Type B pancreatic cell (in vitro differentiated cells): Measurements from ENCODE around the gene NDUFC1. TPM values are rescaled to one million over a fixed set of nuclear protein-coding genes. Genes with fewer than 3 reads are reported as not detected.

Experiments used
- DNase-seq: peaks from one replicate; pipeline ENCODE4 v3.0.0; 2021; ENCODE audit warnings: mixed read lengths; ENCODE audit not compliant: unreplicated experiment; ENCODE audit errors: extremely low spot score
- H3K27ac Mint-ChIP-seq: 2 replicates; pipeline ENCODE4 v1.8.0; 2021; ENCODE audit warnings: mild to moderate bottlenecking, mixed read lengths
- H3K27me3 Mint-ChIP-seq: 2 replicates; pipeline ENCODE4 v1.8.0; 2021; ENCODE audit warnings: mixed read lengths
- H3K36me3 Mint-ChIP-seq: 2 replicates; pipeline ENCODE4 v1.8.0; 2021; ENCODE audit warnings: mixed read lengths
- H3K4me1 Mint-ChIP-seq: one replicate; pipeline ENCODE4 v1.8.0; 2021; ENCODE audit warnings: mixed read lengths; ENCODE audit not compliant: unreplicated experiment
- H3K4me3 Mint-ChIP-seq: 2 replicates; pipeline ENCODE4 v1.8.0; 2021; ENCODE audit warnings: mild to moderate bottlenecking, mixed read lengths
- H3K9me3 Mint-ChIP-seq: 2 replicates; pipeline ENCODE4 v1.8.0; 2021; ENCODE audit warnings: mixed read lengths
- CTCF ChIP-seq: fragments of 200-600 bp; sonication (generic); conservative IDR thresholded peaks from 2 replicates; pipeline ENCODE4 v1.5.0; 2021; ENCODE audit warnings: antibody characterized with exemption, mild to moderate bottlenecking
- long read RNA-seq: library from polyadenylated mRNA; unstranded; transcript quantifications from one replicate; pipeline ENCODE4 v2.0.0, GENCODE V29; 2020
- total RNA-seq: library from RNA; stranded (reverse); gene quantifications from 2 replicates; pipeline ENCODE4 v1.2.1, GENCODE V29; 2021; ENCODE audit warnings: low replicate concordance

NDUFC1 gene
- total RNA-seq, result 47.2 and 56.1 TPM in 2 replicates
- long read RNA-seq, transcript NDUFC1-209 (5 exons, 1,198 nt), result major isoform, 15 of 47 reads
- long read RNA-seq, partial matches to known transcripts, result 22 of 47 reads
- long read RNA-seq, other reads (novel, unspliced or antisense), result 4 of 47 reads

- H3K9me3 Mint-ChIP-seq, result no peaks in the 10 kb centered on the region
- peak; percentile 64 for TF ChIP-seq CTCF
- H3K4me1 Mint-ChIP-seq, result peaks cover 16% of the 10 kb centered on the region
- H3K27ac Mint-ChIP-seq, result peak within 1 kb of the TSS; percentile 100
- peak within 1 kb of the TSS; percentile 100 for H3K4me3 Mint-ChIP-seq
- peaks cover 19% of the 10 kb centered on the region for H3K36me3 Mint-ChIP-seq
- peak; percentile 72 for DNase-seq
- no peaks in the 10 kb centered on the region for H3K27me3 Mint-ChIP-seq
These were observed at the start of gene NDUFC1 for GRCh38 chr4:139301821-139302611. Gene NDUFC1, minus strand, starts transcription at chr4:139302477. Its CDS starts 6,679 bp downstream, at chr4:139295798.

- Mint-ChIP-seq H3K9me3 (no peaks in the 10 kb centered on the region), H3K4me1 (no peaks in the 10 kb centered on the region), H3K27me3 (no peaks in the 10 kb centered on the region), H3K4me3 (no peak overlapping the region), H3K27ac (no peak overlapping the region), H3K36me3 (peaks cover 25% of the 10 kb centered on the region)
- no peak for TF ChIP-seq CTCF
- no peak for DNase-seq
These were observed 35.3 kb upstream of the NDUFC1 start for GRCh38 chr4:139337612-139338011.

GRCh38 chr4:139333046-139333445, 30.8 kb upstream of the NDUFC1 start:
- Mint-ChIP-seq H3K9me3 (peaks cover 4% of the 10 kb centered on the region), H3K27ac (no peak overlapping the region), H3K4me1 (peaks cover 5% of the 10 kb centered on the region), H3K27me3 (no peaks in the 10 kb centered on the region), H3K36me3 (peaks cover 31% of the 10 kb centered on the region), H3K4me3 (no peak overlapping the region)
- no peak for DNase-seq
- TF ChIP-seq CTCF, result no peak

GRCh38 chr4:139331185-139331584, 28.9 kb upstream of the NDUFC1 start:
- no peak for DNase-seq
- Mint-ChIP-seq H3K27ac (peak overlapping the region; percentile 24), H3K4me3 (no peak overlapping the region), H3K4me1 (peaks cover 5% of the 10 kb centered on the region), H3K27me3 (no peaks in the 10 kb centered on the region), H3K9me3 (peaks cover 4% of the 10 kb centered on the region), H3K36me3 (peaks cover 21% of the 10 kb centered on the region)
- no peak for TF ChIP-seq CTCF

GRCh38 chr4:139330283-139330682, 28.0 kb upstream of the NDUFC1 start:
- Mint-ChIP-seq H3K4me1 (peaks cover 5% of the 10 kb centered on the region), H3K27me3 (no peaks in the 10 kb centered on the region), H3K27ac (peak overlapping the region; percentile 93), H3K36me3 (peaks cover 21% of the 10 kb centered on the region), H3K4me3 (peak overlapping the region; percentile 11), H3K9me3 (peaks cover 4% of the 10 kb centered on the region)
- TF ChIP-seq CTCF, result no peak
- no peak for DNase-seq
